SHP77 (cell line): ENCODE measurements around the gene GBA3.

Source experiments
- DNase-seq, 2 experiments: peaks; one replicate each; lab custom pipeline; 2025; lab: John Stamatoyannopoulos, UW

Gene GBA3

GRCh38 chr4:22695917-22696316, 3.2 kb downstream of the GBA3 start:
- no peak for DNase-seq

GRCh38 chr4:22703912-22704311, 11.2 kb downstream of the GBA3 start:
- DNase-seq = no peak

- no peak for DNase-seq
Measured at GRCh38 chr4:22707390-22707789, 14.7 kb downstream of the GBA3 start.

GRCh38 chr4:22708961-22709360, 16.2 kb downstream of the GBA3 start:
- no peak for DNase-seq

- no peak for DNase-seq
Measured at GRCh38 chr4:22712105-22712504, 19.4 kb downstream of the GBA3 start.

GRCh38 chr4:22712529-22712928, 19.8 kb downstream of the GBA3 start:
- DNase-seq = no peak

- DNase-seq = no peak
Measured at GRCh38 chr4:22713841-22714240, 21.1 kb downstream of the GBA3 start.

- DNase-seq = no peak
Measured at GRCh38 chr4:22719218-22719617, 26.5 kb downstream of the GBA3 start.

GRCh38 chr4:22720091-22720490, 27.4 kb downstream of the GBA3 start:
- DNase-seq = no peak

- DNase-seq = no peak
Measured at GRCh38 chr4:22721204-22721603, 28.5 kb downstream of the GBA3 start.

- DNase-seq = no peak
Measured at GRCh38 chr4:22730021-22730420, 37.3 kb downstream of the GBA3 start.

GRCh38 chr4:22733816-22734215, 41.1 kb downstream of the GBA3 start:
- DNase-seq = no peak

GRCh38 chr4:22736912-22737311, 44.2 kb downstream of the GBA3 start:
- DNase-seq = no peak

GRCh38 chr4:22739968-22740367, 47.2 kb downstream of the GBA3 start:
- no peak for DNase-seq

GRCh38 chr4:22741744-22742143, 49.0 kb downstream of the GBA3 start:
- DNase-seq = no peak

GRCh38 chr4:22743290-22743689, 50.6 kb downstream of the GBA3 start:
- DNase-seq = no peak

- DNase-seq = no peak
Measured at GRCh38 chr4:22744478-22745062, 51.8 kb downstream of the GBA3 start.

- DNase-seq = no peak
Measured at GRCh38 chr4:22745234-22745633, 52.5 kb downstream of the GBA3 start.

- no peak for DNase-seq
Measured at GRCh38 chr4:22754116-22754515, 61.4 kb downstream of the GBA3 start.

GRCh38 chr4:22762548-22762947, 69.8 kb downstream of the GBA3 start:
- no peak for DNase-seq

- no peak for DNase-seq
Measured at GRCh38 chr4:22764183-22764582, 71.4 kb downstream of the GBA3 start.

GRCh38 chr4:22766068-22766467, 73.3 kb downstream of the GBA3 start:
- DNase-seq = no peak

GRCh38 chr4:22778547-22779163, 85.9 kb downstream of the GBA3 start:
- no peak for DNase-seq

GRCh38 chr4:22780317-22780716, 87.6 kb downstream of the GBA3 start:
- no peak for DNase-seq
